ENCODE data around the gene KRTAP4-7.
"Not testable (repeated sequence)": the region's sequence is repeated elsewhere in the genome, so short reads cannot be mapped to it uniquely, and the experiment has no call there.

KRTAP4-7 gene

GRCh38 chr17:41084100-41084856 lies at the start of gene KRTAP4-7:
KRTAP4-7 (plus strand) TSS chr17:41084150; CDS start chr17:41084207, 57 bp downstream.
- not testable (repeated sequence) for DNase-seq (ENCODE audit: low read depth)

- not testable (repeated sequence) for DNase-seq (ENCODE audit: low read depth)
Measured at GRCh38 chr17:41034346-41034935, 49.5 kb upstream of the KRTAP4-7 start, which contains the start of gene KRTAP1-3. KRTAP1-3 (minus strand) TSS chr17:41034874; CDS start chr17:41034821, 53 bp downstream.

DNA sequence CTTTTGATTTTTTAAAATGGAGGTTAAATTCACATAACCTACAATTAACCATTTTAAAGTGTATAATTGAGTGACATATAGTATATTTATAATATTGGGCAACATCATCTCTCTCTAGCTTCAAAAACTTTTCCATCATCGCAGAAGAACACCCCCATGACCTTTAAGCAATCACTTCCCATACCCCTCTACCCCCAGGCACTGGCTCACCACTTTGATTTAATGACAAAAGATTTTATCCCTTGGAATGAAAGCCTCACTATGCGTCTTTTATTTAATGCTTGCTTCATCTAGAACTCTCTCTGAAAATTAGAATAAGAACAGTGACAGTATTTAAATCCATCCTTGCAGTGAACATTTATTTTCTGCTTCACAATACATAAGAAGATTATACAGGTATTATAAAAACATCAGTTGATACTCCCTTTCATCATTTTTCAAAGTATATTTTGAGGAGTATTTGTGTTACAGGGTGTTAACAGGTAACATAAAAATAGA lies 46.0 kb upstream of the KRTAP4-7 start:
- DNase-seq (ENCODE audit: low read depth) = no peak

- not testable (repeated sequence) for DNase-seq (ENCODE audit: low read depth)
Measured at GRCh38 chr17:41040783-41041571, 43.0 kb upstream of the KRTAP4-7 start, which contains the start of gene KRTAP1-1. KRTAP1-1 (minus strand) TSS chr17:41041450; CDS start chr17:41041397, 53 bp downstream.

DNA sequence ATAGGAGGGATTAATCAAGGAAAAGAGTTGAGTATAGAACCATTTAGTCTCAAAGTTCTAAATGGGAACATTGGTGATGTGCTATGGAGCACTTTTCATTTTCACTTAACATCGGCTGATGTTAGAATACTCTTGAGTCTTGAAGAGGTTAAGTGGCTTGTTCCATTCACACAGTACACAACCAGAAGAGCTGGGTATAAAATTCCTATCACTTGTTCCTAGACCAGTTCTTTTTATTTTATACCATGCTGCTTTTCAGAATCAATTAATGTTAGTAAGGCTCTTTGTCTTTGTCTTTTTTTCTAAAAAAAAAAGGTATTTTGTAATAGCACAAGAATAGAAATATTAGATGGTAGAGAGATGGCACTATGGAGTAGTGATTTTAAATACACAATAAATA lies 41.0 kb upstream of the KRTAP4-7 start:
- DNase-seq (ENCODE audit: low read depth) = no peak

- not testable (repeated sequence) for DNase-seq (ENCODE audit: low read depth)
Measured at GRCh38 chr17:41046735-41047465, 37.0 kb upstream of the KRTAP4-7 start, which contains the start of gene KRTAP2-1. KRTAP2-1 (minus strand) TSS chr17:41047316; CDS start chr17:41047267, 49 bp downstream.

DNA sequence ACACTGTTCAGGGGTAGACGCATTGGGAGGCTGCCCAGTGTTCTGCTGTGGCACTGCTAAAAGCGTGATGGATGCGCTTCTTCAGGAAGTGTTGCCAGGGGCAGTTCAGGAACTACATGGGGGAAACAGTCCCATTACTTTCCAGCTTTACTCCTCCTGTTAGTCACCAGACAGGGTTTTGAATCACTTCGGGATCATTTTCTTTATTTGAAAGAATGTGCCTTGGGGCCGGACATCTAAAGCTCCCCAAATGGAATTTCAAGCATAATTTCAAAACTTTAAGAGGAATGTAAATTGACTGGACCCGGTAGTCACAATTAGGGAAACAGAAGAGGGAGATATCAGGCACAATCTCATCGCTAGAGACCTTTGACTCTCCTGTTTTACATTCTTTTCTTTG lies 35.5 kb upstream of the KRTAP4-7 start:
- no peak for DNase-seq (ENCODE audit: low read depth)

DNA sequence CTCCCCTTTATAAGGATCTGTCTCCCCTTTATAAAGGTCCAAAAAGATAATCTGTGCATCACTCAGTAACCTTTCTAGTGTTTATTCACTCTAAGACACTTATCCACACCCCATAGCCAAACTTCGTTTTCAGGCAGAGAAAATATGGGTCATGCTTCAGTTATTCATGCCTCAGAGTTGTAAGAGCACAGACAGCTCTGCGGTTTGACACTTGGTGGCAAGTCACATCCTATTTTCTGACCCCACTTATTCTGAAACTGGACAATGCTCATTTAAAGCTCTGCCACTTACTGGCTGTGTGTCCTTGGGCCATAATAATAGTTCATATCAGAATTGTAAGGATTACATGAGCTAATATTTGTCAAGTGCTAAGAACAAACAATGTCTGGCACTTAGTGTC lies 34.8 kb upstream of the KRTAP4-7 start:
- DNase-seq (ENCODE audit: low read depth) = no peak

- no peak for DNase-seq (ENCODE audit: low read depth)
Measured at GRCh38 chr17:41052566-41052965, 31.4 kb upstream of the KRTAP4-7 start.

- DNase-seq (ENCODE audit: low read depth) = no peak
Measured at GRCh38 chr17:41054025-41054424, 29.9 kb upstream of the KRTAP4-7 start.

DNA sequence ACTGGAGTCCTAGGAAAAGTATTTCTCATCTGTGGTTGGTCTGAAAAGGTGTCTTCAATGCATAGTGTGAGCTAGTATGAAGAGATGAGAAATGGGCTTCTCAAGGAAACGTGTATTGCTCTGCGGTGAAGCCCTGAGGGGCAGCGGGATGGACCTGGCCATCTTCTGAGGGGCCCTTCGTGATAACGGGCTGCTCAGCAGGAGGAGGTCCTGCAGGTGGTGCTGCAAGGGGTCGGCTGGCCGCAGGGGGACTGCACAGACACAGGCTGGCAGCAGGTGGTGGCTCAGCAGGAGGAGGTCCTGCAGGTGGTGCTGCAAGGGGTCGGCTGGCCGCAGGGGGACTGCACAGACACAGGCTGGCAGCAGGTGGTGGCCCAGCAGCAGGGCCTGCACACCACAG lies 29.4 kb upstream of the KRTAP4-7 start:
- DNase-seq (ENCODE audit: low read depth) = not testable (repeated sequence)

- DNase-seq (ENCODE audit: low read depth) = not testable (repeated sequence)
Measured at GRCh38 chr17:41055130-41055529, 28.8 kb upstream of the KRTAP4-7 start, which contains the start of gene KRTAP2-2. KRTAP2-2 (minus strand) TSS chr17:41055230; CDS start chr17:41055211, 19 bp downstream.

DNA sequence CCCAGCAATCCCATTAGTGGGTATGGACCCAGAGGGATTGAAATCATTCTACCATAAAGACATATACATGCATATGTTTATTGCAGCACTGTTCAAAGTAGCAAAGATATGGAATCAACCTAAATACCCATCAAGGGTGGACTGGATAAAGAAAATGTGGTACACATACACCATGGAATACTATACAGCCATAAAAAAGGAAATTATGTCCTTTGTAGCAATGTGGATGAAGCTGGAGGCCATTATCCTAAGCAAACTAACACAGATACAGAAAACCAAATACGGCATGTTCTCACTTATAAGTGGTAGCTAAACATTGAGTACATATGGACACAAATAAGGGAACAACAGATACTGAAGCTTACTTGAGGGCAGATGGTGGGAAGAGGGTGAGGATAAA lies 26.4 kb upstream of the KRTAP4-7 start:
- no peak for DNase-seq (ENCODE audit: low read depth)

DNA sequence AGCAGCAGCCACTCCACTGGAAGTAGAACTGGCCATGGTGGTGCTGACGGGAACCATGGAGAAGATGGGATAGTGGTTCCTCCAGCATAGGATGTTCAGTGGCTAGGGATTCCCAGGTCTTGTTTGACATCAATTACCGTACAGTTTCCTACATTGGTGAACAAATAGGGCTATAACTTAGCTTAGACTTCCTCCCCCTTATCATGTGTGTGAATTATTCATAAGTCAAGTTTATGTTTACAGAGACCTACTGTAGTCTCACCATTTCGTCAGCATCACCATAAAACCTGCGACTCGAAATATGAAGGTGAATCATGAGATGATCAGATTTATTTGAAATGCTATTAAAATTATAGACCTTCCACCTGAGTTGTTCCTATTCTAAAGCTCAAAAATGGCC lies 25.2 kb upstream of the KRTAP4-7 start:
- no peak for DNase-seq (ENCODE audit: low read depth)

DNA sequence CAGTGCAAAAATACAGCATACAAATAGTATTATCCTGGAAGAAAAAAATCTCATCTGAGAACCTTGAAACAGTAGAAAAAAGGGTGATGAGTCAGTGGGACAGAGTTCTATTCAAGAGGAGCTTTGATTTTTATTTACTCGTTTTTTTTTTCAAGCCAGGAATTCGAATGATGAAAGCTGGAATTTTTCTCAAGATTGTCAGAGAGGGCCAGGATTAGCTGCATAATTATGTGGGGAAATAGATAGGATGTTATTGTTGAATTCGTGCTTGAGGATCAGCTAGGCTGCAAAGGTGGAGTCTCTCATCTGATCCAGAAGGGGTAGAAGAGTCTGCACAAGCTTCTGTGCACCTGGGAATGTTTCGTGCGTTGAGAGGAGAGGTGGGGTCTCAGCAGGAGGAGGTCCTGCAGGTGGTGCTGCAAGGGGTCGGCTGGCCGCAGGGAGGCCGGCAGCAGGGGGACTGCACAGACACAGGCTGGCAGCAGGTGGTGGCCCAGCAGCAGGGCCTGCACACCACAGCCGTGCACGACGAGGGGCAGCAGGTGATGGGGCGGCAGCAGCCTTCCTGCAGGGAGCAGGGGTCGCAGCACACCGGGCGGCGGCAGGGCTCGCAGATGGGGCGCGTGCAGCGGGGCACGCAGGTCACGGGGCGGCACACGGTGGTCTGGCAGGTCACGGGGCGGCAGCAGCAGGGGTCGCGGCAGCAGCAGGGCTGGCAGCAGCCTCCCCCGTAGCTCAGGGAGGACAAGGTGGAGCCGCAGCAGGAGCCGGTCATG lies 24.5 kb upstream of the KRTAP4-7 start:
- not testable (repeated sequence) for DNase-seq (ENCODE audit: low read depth)

DNA sequence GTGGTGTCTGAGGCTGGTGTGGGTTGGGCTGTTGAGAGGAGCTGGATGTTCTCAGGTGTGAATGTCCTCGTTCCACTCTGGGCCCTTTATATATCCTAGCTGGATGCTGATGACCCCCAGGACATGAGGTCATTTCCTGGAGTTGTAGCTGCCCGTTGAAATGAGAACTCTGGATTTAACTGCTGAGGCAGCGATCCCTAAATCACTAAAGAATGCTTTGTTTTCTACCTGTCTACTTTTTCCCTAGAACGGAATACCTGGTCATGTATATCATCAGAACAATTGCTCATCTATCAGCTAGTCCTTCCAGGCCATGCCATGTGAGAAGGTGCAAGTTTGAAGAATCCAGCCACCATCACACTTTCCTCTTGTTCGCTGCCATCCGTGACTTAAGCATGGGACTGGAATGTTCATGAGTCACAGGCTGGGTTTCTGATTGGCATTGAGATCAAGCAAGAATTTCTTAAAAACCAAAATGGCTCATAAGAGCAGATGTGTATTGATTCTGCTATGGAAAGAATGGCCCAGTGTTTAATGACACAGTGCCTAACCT lies 23.8 kb upstream of the KRTAP4-7 start, which contains the start of gene KRTAP2-3:
Gene KRTAP2-3 (minus strand): TSS at position 63 of the 553 bp plus-strand sequence. CDS start 64 bp downstream, outside the sequence.
- peak; percentile 54 for DNase-seq (ENCODE audit: low read depth)

DNA sequence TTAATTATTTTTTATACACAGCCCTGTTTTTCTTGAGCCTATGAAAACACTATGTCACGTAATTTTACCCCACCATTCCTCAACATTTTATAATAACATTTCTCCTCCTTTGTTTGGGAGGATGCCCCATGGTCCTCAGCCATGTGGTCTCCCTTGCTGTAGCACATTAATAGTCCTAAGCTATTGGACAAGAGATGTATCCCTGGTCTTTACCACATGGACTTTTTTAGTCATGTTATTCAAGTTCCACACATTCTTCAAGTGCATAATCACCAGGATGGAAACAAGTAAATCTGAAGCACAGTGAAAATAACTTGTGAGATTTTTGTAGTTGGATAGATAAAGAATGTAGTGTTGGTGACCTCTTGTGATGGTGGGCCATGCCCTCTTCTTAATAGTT lies 22.0 kb upstream of the KRTAP4-7 start:
- DNase-seq (ENCODE audit: low read depth) = peak; percentile 75

- DNase-seq (ENCODE audit: low read depth) = no peak
Measured at GRCh38 chr17:41063449-41063848, 20.5 kb upstream of the KRTAP4-7 start.

GRCh38 chr17:41064301-41064700 lies 19.6 kb upstream of the KRTAP4-7 start:
- no peak for DNase-seq (ENCODE audit: low read depth)

Data from fibroblast of the conjunctiva (primary cell).